ENCODE measurements around the gene PM20D2. TPM values are rescaled to one million over a fixed set of nuclear protein-coding genes. Genes with fewer than 3 reads are reported as not detected.

The PM20D2 gene
- total and polyA plus RNA-seq, 2 of the 8 experiments (the other 6 are each of a cell fraction or from before 2014, with no cell fraction given), result 2.7 to 7.6 TPM

GRCh38 chr6:89197141-89197540 lies 51.3 kb downstream of the PM20D2 start (continued):
- TF ChIP-seq TBP (IDR thresholded peaks at IDR 0.05; ENCODE audit: low read depth, low read length) (no peak), CBX5 (IDR thresholded peaks at IDR 0.05; ENCODE audit: low read depth, low read length) (no peak)

All from H1 (cell line).